Gastrocnemius medialis (tissue), 4 donors: Measurements from ENCODE around the gene MGAM2.

Source experiments
- CTCF ChIP-seq, 5 experiments: fragments of 450-650 bp in 3 of 5; fragments of 200-600 bp in 2 of 5; sonication (generic) in 2 of 5; IDR thresholded peaks in 4 of 5; conservative IDR thresholded peaks in 1 of 5; 1 replicate in 4 of 5; 2 replicates in 1 of 5; pipeline ENCODE4 v1.5.1; 2016 to 2019; ENCODE audit warnings: antibody characterized with exemption in 5 of 5, mild to moderate bottlenecking in 3 of 5, moderate library complexity in 3 of 5
- POLR2A ChIP-seq, 2 donors: fragments of 450-650 bp; IDR thresholded peaks; one replicate each; pipeline ENCODE4 v1.6.1; 2017; ENCODE audit warnings: antibody characterized with exemption in 2 of 2, mild to moderate bottlenecking in 2 of 2, moderate library complexity in 2 of 2

GRCh38 chr7:142161921-142162320 lies 50.4 kb downstream of the MGAM2 start:
- no peak for TF ChIP-seq CTCF (IDR thresholded peaks at IDR 0.05 in 4 of 5, conservative IDR thresholded peaks at IDR 0.05 in 1 of 5)
- TF ChIP-seq POLR2A (IDR thresholded peaks at IDR 0.05) = no peak
